H1 (cell line): ENCODE measurements around the gene NR2F6. TPM values are rescaled to one million over a fixed set of nuclear protein-coding genes. Genes with fewer than 3 reads are reported as not detected.

Experiments used
- CTCF ChIA-PET: fragments of 300-600 bp; sonication (Branson Sonifier 250); formaldehyde crosslinking; loops from one replicate; lab custom pipeline; 2021; ENCODE audit not compliant: partially characterized antibody; lab: Charles Lee
- POLR2A ChIA-PET: fragments of 300-600 bp; sonication (Branson Sonifier 250); formaldehyde crosslinking; loops from one replicate; lab custom pipeline; 2021; ENCODE audit warnings: inconsistent platforms; ENCODE audit not compliant: partially characterized antibody; lab: Charles Lee
- DNase-seq, 2 experiments: peaks; one replicate each; pipeline versions ENCODE4 v3.0.0 to v3.0.0-alpha.2; 2010 to 2022; ENCODE audit warnings: low spot score in 2 of 2, low read depth in 1 of 2, mixed read lengths in 1 of 2
- FAIRE-seq: peaks from 2 replicates; lab custom pipeline; 2011; peaks lifted over from hg19 to GRCh38; lab: Jason Lieb, UNC
- H2AFZ ChIP-seq: 2 replicates; pipeline ENCODE4 v1.8.1; 2012; ENCODE audit warnings: low read length, inconsistent platforms
- H2AK5ac ChIP-seq: 2 replicates; pipeline ENCODE4 v1.6.1; 2013; ENCODE audit warnings: low read depth, low read length
- H2BK120ac ChIP-seq: replicated peaks from 2 replicates; pipeline ENCODE3; 2013; ENCODE audit warnings: low read depth, low read length, inconsistent platforms
- H2BK12ac ChIP-seq: 2 replicates; pipeline ENCODE4 v1.6.1; 2013; ENCODE audit warnings: low read depth, low read length
- H2BK15ac ChIP-seq: 2 replicates; pipeline ENCODE4 v1.6.1; 2013; ENCODE audit warnings: low read length
- H2BK20ac ChIP-seq: 2 replicates; pipeline ENCODE4 v1.6.1; 2013; ENCODE audit warnings: low read length
- H2BK5ac ChIP-seq: 2 replicates; pipeline ENCODE4 v1.6.1; 2013; ENCODE audit warnings: low read depth, low read length
- H3K14ac ChIP-seq: 2 replicates; pipeline ENCODE4 v1.6.1; 2013; ENCODE audit warnings: inconsistent platforms; ENCODE audit not compliant: insufficient read length
- H3K18ac ChIP-seq: 2 replicates; pipeline ENCODE4 v1.6.1; 2013; ENCODE audit warnings: low read length; ENCODE audit errors: extremely low read depth
- H3K23ac ChIP-seq: 2 replicates; pipeline ENCODE4 v1.6.1; 2013; ENCODE audit warnings: inconsistent platforms; ENCODE audit not compliant: insufficient read length
- H3K23me2 ChIP-seq: 2 replicates; pipeline ENCODE4 v1.6.1; 2013; ENCODE audit warnings: low read depth, low read length
- H3K27ac ChIP-seq: 2 replicates; pipeline ENCODE4 v1.6.1; 2011; ENCODE audit warnings: low read depth, low read length, inconsistent platforms
- H3K27me3 ChIP-seq, 4 experiments: replicated peaks in 1 of 4; 1 replicate in 1 of 4; 2 replicates in 3 of 4; pipeline versions ENCODE4 v1.6.1 to v1.8.1; 2011 to 2013; ENCODE audit warnings: low read length in 3 of 4, mild to moderate bottlenecking in 3 of 4, inconsistent platforms in 2 of 4, mixed read lengths in 2 of 4, moderate library complexity in 1 of 4; ENCODE audit not compliant: control insufficient read depth in 3 of 4, insufficient read depth in 3 of 4; ENCODE audit errors: extremely low read depth in 1 of 4
- H3K36me3 ChIP-seq, 4 experiments: 2 replicates each; pipeline versions ENCODE4 v1.6.1 to v1.8.1; 2011 to 2013; ENCODE audit warnings: mild to moderate bottlenecking in 4 of 4, low read length in 3 of 4, moderate library complexity in 2 of 4, control low read depth in 1 of 4, inconsistent platforms in 1 of 4; ENCODE audit not compliant: insufficient read depth in 4 of 4, control insufficient read depth in 2 of 4
- H3K4ac ChIP-seq: replicated peaks from 2 replicates; pipeline ENCODE3; 2013; ENCODE audit warnings: low read length, low read depth, mixed read lengths, inconsistent platforms; ENCODE audit not compliant: insufficient read length
- H3K4me1 ChIP-seq, 4 experiments: replicated peaks in 1 of 4; 1 replicate in 1 of 4; 2 replicates in 3 of 4; pipeline versions ENCODE4 v1.6.1 to v1.8.1; 2011 to 2013; ENCODE audit warnings: low read length in 3 of 4, inconsistent platforms in 2 of 4, mixed read lengths in 1 of 4; ENCODE audit not compliant: insufficient read depth in 4 of 4, control insufficient read depth in 3 of 4
- H3K4me2 ChIP-seq, 2 experiments: 2 replicates each; pipeline versions ENCODE4 v1.6.1 to v1.8.1; 2011 to 2013; ENCODE audit warnings: low read depth in 2 of 2, low read length in 2 of 2, control low read depth in 1 of 2, inconsistent platforms in 1 of 2, mild to moderate bottlenecking in 1 of 2; ENCODE audit not compliant: insufficient read depth in 1 of 2
- H3K4me3 ChIP-seq, 4 experiments: fragments of 200-600, 300-600 bp in 1 of 4; sonication (generic), shearing (Covaris generic), sonication (Bioruptor Twin) in 1 of 4; 2 replicates each; pipeline versions ENCODE4 v1.5.1 to v1.8.1; 2011 to 2016; ENCODE audit warnings: low read length in 4 of 4, low read depth in 3 of 4, control low read depth in 2 of 4, inconsistent platforms in 2 of 4, mild to moderate bottlenecking in 2 of 4, mixed read lengths in 1 of 4, moderate library complexity in 1 of 4; ENCODE audit not compliant: insufficient read depth in 2 of 4; ENCODE audit errors: extremely low read depth in 1 of 4
- H3K56ac ChIP-seq: replicated peaks from 2 replicates; pipeline ENCODE3; 2013; ENCODE audit warnings: low read depth, mild to moderate bottlenecking, mixed read lengths, low read length, inconsistent platforms; ENCODE audit not compliant: insufficient read length
- H3K79me1 ChIP-seq: 2 replicates; pipeline ENCODE4 v1.6.1; 2013; ENCODE audit warnings: low read depth, low read length, control low read depth
- H3K79me2 ChIP-seq, 2 experiments: 2 replicates each; pipeline versions ENCODE4 v1.6.1 to v1.8.1; 2012 to 2013; ENCODE audit warnings: low read length in 2 of 2, mild to moderate bottlenecking in 2 of 2, inconsistent platforms in 1 of 2; ENCODE audit not compliant: insufficient read depth in 2 of 2, control insufficient read depth in 1 of 2
- H3K9ac ChIP-seq, 4 experiments: replicated peaks in 1 of 4; 1 replicate in 1 of 4; 2 replicates in 3 of 4; pipeline versions ENCODE4 v1.6.1 to v1.8.1; 2011 to 2013; ENCODE audit warnings: low read depth in 3 of 4, low read length in 3 of 4, control low read depth in 2 of 4, mild to moderate bottlenecking in 2 of 4, moderate library complexity in 2 of 4, inconsistent platforms in 1 of 4; ENCODE audit errors: extremely low read depth in 1 of 4
- H3K9me3 ChIP-seq, 2 experiments: 2 replicates each; pipeline versions ENCODE4 v1.6.1 to v1.8.1; 2012 to 2013; ENCODE audit warnings: mild to moderate bottlenecking in 2 of 2, moderate library complexity in 2 of 2, control low read depth in 1 of 2, inconsistent platforms in 1 of 2, low read depth in 1 of 2, low read length in 1 of 2, mixed read lengths in 1 of 2; ENCODE audit not compliant: insufficient read depth in 2 of 2
- H4K20me1 ChIP-seq, 2 experiments: replicated peaks in 1 of 2; 2 replicates each; pipeline versions ENCODE3 to v1.8.1; 2011 to 2013; ENCODE audit warnings: inconsistent platforms in 2 of 2, low read length in 2 of 2, mild to moderate bottlenecking in 1 of 2; ENCODE audit not compliant: insufficient read depth in 2 of 2, control insufficient read depth in 1 of 2
- H4K5ac ChIP-seq: 2 replicates; pipeline ENCODE4 v1.6.1; 2013; ENCODE audit warnings: low read length, low read depth, mixed read lengths, inconsistent platforms; ENCODE audit not compliant: insufficient read length
- H4K8ac ChIP-seq: 2 replicates; pipeline ENCODE4 v1.8.0; 2013; ENCODE audit warnings: mild to moderate bottlenecking, moderate library complexity, low read length, inconsistent platforms; ENCODE audit not compliant: insufficient read depth; ENCODE audit errors: extremely low read depth
- H4K91ac ChIP-seq: replicated peaks from 2 replicates; pipeline ENCODE3; 2013; ENCODE audit warnings: low read length, mixed read lengths, inconsistent platforms; ENCODE audit not compliant: insufficient read length
- BACH1 ChIP-seq: IDR thresholded peaks from 2 replicates; pipeline ENCODE4 v1.6.1; 2012; ENCODE audit warnings: low read length, improper control_type of control experiment
- GTF2F1 ChIP-seq: IDR thresholded peaks from 2 replicates; pipeline ENCODE4 v1.6.1; 2012; ENCODE audit warnings: low read depth, low read length, improper control_type of control experiment, borderline replicate concordance
- POLR2AphosphoS5 ChIP-seq: IDR thresholded peaks from 2 replicates; pipeline ENCODE4 v1.6.1; 2011; ENCODE audit warnings: low read depth, low read length
- RFX5 ChIP-seq: IDR thresholded peaks from 2 replicates; pipeline ENCODE4 v1.6.1; 2011; ENCODE audit warnings: low read depth, low read length, improper control_type of control experiment, borderline replicate concordance
- SP4 ChIP-seq: IDR thresholded peaks from 2 replicates; pipeline ENCODE4 v1.6.1; 2012; ENCODE audit warnings: low read length, inconsistent platforms
- TAF1 ChIP-seq: IDR thresholded peaks from 2 replicates; pipeline ENCODE4 v1.6.1; 2011; ENCODE audit warnings: mild to moderate bottlenecking, low read depth, low read length
- TBP ChIP-seq: IDR thresholded peaks from 2 replicates; pipeline ENCODE4 v1.6.1; 2011; ENCODE audit warnings: low read depth, low read length, improper control_type of control experiment
- WGBS, 2 experiments: shearing (Covaris generic) in 1 of 2; methylation state at CpG; one replicate each; pipeline versions ENCODE4 v1.1.6 to v1.1.7; 2013 to 2015; ENCODE audit warnings: low lambda C conversion rate in 2 of 2, mixed read lengths in 2 of 2, inconsistent platforms in 1 of 2, low coverage in 1 of 2, missing lambda C conversion rate in 1 of 2; ENCODE audit not compliant: insufficient replicate concordance in 2 of 2, insufficient coverage in 1 of 2, insufficient read length in 1 of 2; ENCODE audit errors: extremely low coverage in 1 of 2, missing lambda C conversion rate in 1 of 2; 5-methylcytosine and 5-hydroxymethylcytosine counted together
- polyA plus RNA-seq, 7 experiments: library from polyadenylated mRNA; depleted of rRNA in 3 of 7; stranded (reverse) in 5 of 7; unstranded in 2 of 7; fragments of >200 nt in 5 of 7; fragments of 200-250 nt in 2 of 7; gene quantifications; 1 replicate in 5 of 7; 2 replicates in 1 of 7; 4 replicates in 1 of 7; pipeline versions ENCODE4 v1.2.1 to v1.2.3, GENCODE V29; 2011 to 2013; ENCODE audit warnings: missing spikeins in 2 of 7, mixed read lengths in 2 of 7
- total RNA-seq: library from RNA; stranded (reverse); fragmentation: NEBNext Ultra II Directional; extraction: Animal tissue kit (Norgen Biotek cat#: 25700); gene quantifications from 2 replicates; pipeline ENCODE4 v1.2.1, GENCODE V29; 2021
- TF ChIP-seq, protein P1 (sequence below), 3 experiments: IDR thresholded peaks; 1 replicate in 2 of 3; 2 replicates in 1 of 3; pipeline versions ENCODE4 v1.5.1 to v1.6.1; 2011; ENCODE audit warnings: low read length in 3 of 3, mild to moderate bottlenecking in 3 of 3, inconsistent platforms in 2 of 3, low read depth in 1 of 3, moderate library complexity in 1 of 3; ENCODE audit not compliant: insufficient read depth in 1 of 3; ENCODE audit errors: control extremely low read depth in 1 of 3

NR2F6 gene
- total and polyA plus RNA-seq, 2 of the 8 experiments (the other 6 are each of a cell fraction or from before 2014, with no cell fraction given) = 99.7 to 114 TPM

DNA sequence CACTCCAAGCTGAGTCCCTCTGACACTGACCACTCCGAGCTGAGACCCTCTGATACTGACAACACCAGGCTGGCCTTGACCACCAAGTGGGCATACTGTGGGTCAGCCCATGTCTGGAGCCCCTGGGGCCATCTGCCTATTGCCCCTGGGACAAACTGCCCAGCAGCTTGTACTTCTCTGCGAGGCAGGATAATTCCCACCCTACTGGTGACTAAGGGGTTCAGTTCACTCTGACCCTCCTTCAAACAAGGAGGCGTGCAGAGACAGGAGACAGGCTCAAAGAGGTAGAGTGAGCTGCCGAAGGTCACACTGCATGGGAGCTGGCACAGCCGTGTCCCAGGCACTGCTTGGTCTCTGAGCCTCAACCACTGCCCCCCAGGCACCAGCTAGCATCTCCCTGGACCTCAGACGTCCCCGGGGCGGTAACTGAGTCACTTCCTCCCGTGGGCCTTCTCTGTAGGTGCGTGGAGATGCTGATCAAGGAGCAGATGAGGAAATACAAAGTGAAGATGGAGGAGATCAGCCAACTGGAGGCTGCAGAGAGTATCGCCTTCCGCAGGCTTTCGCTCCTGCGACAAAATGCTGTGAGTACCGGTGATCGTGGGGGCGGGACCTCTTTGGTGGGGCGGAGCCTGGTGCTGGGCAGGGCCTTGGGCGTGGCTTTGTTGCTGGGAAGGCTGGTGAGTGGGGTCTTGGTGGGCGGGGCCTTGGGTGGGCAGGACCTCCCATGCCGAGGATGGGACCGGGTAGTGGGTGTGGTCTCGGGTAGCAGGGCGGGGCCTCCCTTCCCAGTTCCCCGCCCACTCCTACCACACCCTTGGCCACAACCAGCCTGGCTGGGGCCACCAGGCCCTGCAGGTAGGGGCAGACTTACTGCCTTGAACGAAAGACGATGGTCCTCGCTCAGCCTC is 36.3 kb downstream of the NR2F6 start:
- Histone ChIP-seq H2BK120ac (no peak overlapping the region), H3K14ac (no peak overlapping the region), H2BK5ac (peak overlapping the region; percentile 40), H3K18ac (no peak overlapping the region), H3K27ac (peak overlapping the region; percentile 49; the same call in 1 of the 2 replicates), H3K4me3 (peak overlapping the region in 2 of 4 experiments; percentile 17 to 23; a peak in 1 of 8 replicates), H4K91ac (peak overlapping the region; percentile 81), H3K23ac (no peak overlapping the region), H2AK5ac (peak overlapping the region; percentile 75; the same call in 1 of the 2 replicates), H3K4me2 (peak overlapping the region; percentile 40 to 48), H4K20me1 (no peaks in the 10 kb centered on the region), H3K36me3 (peaks cover 4 to 19% (median 6%) of the 10 kb centered on the region in 4 experiments; a peak in 7 of 8 replicates), H4K5ac (no peak overlapping the region), H2BK12ac (0 out of 2 replicates have a peak overlapping the region, but pooled peaks have one; percentile 3), H2AFZ (no peak overlapping the region), H3K79me2 (no peaks in the 10 kb centered on the region), H3K9ac (no peak overlapping the region; a peak in 1 of 7 replicates), H3K4me1 (peaks cover 0 to 14% (median 7%) of the 10 kb centered on the region in 4 experiments; a peak in 6 of 7 replicates), H3K23me2 (no peaks in the 10 kb centered on the region), H4K8ac (peak overlapping the region; percentile 4), H3K56ac (no peak overlapping the region), H2BK20ac (no peak overlapping the region), H3K9me3 (no peaks in the 10 kb centered on the region), H2BK15ac (no peak overlapping the region; the same call in 1 of the 2 replicates), H3K4ac (no peak overlapping the region), H3K27me3 (no peaks in the 10 kb centered on the region), H3K79me1 (no peaks in the 10 kb centered on the region; the same call in 1 of the 2 replicates)
- CTCF ChIA-PET = interaction anchor here (0.6 to 1.7 kb wide), 6 partner anchors 8 to 302 kb away, joined by 3 to 7 read pairs (median 4); partner anchors contain the start of gene OCEL1
- peak; percentile 91 for FAIRE-seq
- POLR2A ChIA-PET = interaction anchor here (0.7 to 1.8 kb wide), 9 partner anchors 9 to 83 kb away, joined by 3 to 5 read pairs (median 4); no protein-coding TSS in a partner anchor
- WGBS, 2 experiments = 47% methylated on average over 22 of the region's 28 CpGs; no CpG with 5 or more reads in 1 of the 2 experiments
- peak; percentile 97 to 100 for DNase-seq
- TF ChIP-seq BACH1 = no peak
- peak; percentile 66 for TF ChIP-seq POLR2AphosphoS5
- TF ChIP-seq, protein P1, sequence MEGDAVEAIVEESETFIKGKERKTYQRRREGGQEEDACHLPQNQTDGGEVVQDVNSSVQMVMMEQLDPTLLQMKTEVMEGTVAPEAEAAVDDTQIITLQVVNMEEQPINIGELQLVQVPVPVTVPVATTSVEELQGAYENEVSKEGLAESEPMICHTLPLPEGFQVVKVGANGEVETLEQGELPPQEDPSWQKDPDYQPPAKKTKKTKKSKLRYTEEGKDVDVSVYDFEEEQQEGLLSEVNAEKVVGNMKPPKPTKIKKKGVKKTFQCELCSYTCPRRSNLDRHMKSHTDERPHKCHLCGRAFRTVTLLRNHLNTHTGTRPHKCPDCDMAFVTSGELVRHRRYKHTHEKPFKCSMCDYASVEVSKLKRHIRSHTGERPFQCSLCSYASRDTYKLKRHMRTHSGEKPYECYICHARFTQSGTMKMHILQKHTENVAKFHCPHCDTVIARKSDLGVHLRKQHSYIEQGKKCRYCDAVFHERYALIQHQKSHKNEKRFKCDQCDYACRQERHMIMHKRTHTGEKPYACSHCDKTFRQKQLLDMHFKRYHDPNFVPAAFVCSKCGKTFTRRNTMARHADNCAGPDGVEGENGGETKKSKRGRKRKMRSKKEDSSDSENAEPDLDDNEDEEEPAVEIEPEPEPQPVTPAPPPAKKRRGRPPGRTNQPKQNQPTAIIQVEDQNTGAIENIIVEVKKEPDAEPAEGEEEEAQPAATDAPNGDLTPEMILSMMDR (IDR thresholded peaks at IDR 0.05; ENCODE audit: control extremely low read depth in 1 of 3, insufficient read depth in 1 of 3, low read depth in 1 of 3, low read length in 3 of 3) = peak in 2 of 3 experiments; percentile 18 to 29; a peak in 2 of 4 replicates
- TF ChIP-seq SP4 = peak; percentile 77; the same call in 1 of the 2 replicates
- peak; percentile 79; the same call in 1 of the 2 replicates for TF ChIP-seq TAF1
- no peak for TF ChIP-seq GTF2F1
- TF ChIP-seq TBP = peak; percentile 65
- no peak for TF ChIP-seq RFX5
